ENCODE measurements around the gene MOBP. TPM values are rescaled to one million over a fixed set of nuclear protein-coding genes. Genes with fewer than 3 reads are reported as not detected.
"Not testable (repeated sequence)": the region's sequence is repeated elsewhere in the genome, so short reads cannot be mapped to it uniquely, and the experiment has no call there.

The MOBP gene, protein sequence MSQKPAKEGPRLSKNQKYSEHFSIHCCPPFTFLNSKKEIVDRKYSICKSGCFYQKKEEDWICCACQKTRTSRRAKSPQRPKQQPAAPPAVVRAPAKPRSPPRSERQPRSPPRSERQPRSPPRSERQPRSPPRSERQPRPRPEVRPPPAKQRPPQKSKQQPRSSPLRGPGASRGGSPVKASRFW
- 0.48 and 1.0 TPM in 2 replicates for total RNA-seq (2014; rRNA removed; shearing (Covaris generic))

DNA sequence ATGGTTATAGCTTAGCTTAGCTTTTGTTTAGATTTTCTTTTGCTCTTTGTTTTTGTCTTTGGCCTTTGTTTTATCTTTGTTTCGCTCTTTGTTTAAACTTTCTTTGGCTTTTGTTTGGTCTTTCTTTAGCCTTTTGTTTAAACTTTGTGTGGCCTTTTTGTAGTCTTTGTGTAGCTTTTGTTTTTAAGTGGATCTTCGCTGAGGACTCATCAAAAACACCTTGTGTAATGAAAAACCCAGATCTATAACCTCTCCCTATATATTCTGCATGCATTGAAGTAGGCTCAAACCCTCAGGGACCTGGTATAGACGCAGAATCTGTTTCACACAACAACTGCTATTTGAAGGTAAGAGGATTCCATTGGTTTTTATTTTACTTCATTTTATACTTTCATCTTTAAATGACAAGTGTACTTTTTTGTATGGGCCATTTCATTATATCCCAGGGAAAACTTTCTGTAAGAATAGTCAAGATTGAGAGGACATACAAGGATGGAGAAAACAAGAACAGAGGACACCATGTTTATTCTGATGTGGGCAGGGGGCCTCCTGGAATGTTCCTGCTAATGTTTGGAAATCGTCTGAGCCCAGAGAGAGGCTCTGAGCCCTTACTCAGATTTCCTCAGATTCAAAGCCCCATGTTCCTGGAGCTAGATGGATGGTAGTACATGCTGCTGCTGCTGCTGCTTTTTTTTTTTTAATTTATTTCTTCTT is at the start of gene MOBP:
TSS of gene MOBP (plus strand) at position 287 of the 714 bp plus-strand sequence. CDS start 34,390 bp downstream, outside the sequence.
- H3K36me3 ChIP-seq (replicated peaks; ENCODE audit: control insufficient read depth, insufficient read depth, low read length): no peaks in the 10 kb centered on the region
- DNase-seq: no peak
- H3K27me3 ChIP-seq (ENCODE audit: control insufficient read depth, insufficient read depth, low read length): no peaks in the 10 kb centered on the region
- no peak within 1 kb of the TSS for H3K4me3 ChIP-seq (ENCODE audit: insufficient read depth, low read depth, low read length)

DNA sequence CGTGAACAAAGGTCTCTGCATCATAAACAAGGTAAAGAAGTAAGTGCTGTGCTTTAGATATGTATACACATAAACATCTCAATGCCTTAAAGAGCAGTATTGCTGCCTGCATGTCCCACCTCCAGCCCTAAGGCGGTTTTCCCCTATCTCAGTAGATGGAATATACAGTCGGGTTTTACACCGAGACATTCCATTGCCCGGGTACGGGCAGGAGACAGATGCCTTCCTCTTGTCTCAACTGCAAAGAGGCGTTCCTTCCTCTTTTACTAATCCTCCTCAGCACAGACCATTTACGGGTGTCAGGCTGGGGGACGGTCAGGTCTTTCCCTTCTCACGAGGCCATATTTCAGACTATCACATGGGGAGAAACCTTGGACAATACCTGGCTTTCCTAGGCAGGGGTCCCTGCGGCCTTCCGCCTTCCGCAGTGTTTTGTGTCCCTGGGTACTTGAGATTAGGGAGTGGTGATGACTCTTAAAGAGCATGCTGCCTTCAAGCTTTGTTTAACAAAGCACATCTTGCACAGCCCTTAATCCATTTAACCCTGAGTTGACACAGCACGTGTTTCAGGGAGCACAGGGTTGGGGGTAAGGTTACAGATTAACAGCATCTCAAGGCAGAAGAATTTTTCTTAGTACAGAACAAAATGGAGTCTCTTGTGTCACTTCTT is 48.8 kb upstream of the MOBP start:
- not testable (repeated sequence) for H3K4me3 ChIP-seq (ENCODE audit: insufficient read depth, low read depth, low read length); H3K27me3 ChIP-seq (ENCODE audit: control insufficient read depth, insufficient read depth, low read length); DNase-seq

DNA sequence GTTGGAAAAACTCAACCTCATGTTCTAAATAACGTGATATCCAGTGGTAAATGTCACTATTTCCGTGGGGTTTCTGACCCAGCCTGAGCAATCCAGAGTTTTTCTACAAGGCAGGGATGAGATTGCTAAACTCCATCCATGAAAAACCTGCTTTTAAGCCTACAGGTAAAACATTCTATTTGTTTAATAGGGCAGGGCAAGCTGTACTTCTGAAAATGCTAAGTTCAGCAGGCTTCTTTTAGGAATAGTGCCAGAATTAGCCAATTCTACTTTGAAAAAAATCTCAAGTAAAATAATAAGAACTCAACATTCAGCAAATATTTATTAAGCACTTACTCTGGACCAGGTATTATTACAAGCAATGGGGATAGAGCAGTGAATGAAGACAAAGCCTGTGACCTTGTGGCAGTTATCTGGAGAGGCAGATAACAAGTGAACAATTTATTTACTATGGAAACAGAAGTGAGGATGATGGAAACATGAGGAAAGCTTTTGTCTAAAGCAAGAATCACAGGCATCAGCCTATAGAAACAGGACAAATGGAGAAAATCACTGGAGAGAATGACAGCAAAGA is 47.7 kb upstream of the MOBP start:
- Histone ChIP-seq H3K36me3 (replicated peaks; ENCODE audit: control insufficient read depth, insufficient read depth, low read length) (no peaks in the 10 kb centered on the region), H3K27me3 (ENCODE audit: control insufficient read depth, insufficient read depth, low read length) (peaks cover 2% of the 10 kb centered on the region; the same call in 1 of the 2 replicates), H3K4me3 (ENCODE audit: insufficient read depth, low read depth, low read length) (no peak overlapping the region)
- DNase-seq: no peak

More for the DNA sequence above, 48.8 kb upstream of the MOBP start:
- not testable (repeated sequence) for H3K36me3 ChIP-seq (replicated peaks; ENCODE audit: control insufficient read depth, insufficient read depth, low read length)

DNA sequence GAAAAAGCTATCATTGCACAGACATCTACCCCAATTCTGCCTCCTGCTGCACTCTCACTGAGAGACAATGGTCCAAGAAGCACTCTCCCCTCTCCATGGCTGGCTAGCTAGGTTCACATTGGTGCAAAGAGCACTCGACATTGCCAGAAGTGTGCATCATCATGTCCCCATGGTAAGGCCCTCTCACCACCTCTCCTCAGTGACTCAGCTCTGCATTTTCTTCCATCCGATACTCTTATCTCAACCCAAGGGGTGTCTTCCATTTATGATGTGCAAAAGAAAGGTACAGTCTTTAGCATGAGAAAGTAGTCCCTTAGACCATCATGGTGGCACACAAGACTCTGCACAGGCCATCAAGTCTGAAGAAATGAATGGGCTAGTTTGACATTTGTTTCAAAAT is 46.9 kb upstream of the MOBP start:
- Histone ChIP-seq H3K27me3 (ENCODE audit: control insufficient read depth, insufficient read depth, low read length) (peaks cover 2% of the 10 kb centered on the region; the same call in 1 of the 2 replicates), H3K36me3 (replicated peaks; ENCODE audit: control insufficient read depth, insufficient read depth, low read length) (no peaks in the 10 kb centered on the region), H3K4me3 (ENCODE audit: insufficient read depth, low read depth, low read length) (no peak overlapping the region)
- no peak for DNase-seq

DNA sequence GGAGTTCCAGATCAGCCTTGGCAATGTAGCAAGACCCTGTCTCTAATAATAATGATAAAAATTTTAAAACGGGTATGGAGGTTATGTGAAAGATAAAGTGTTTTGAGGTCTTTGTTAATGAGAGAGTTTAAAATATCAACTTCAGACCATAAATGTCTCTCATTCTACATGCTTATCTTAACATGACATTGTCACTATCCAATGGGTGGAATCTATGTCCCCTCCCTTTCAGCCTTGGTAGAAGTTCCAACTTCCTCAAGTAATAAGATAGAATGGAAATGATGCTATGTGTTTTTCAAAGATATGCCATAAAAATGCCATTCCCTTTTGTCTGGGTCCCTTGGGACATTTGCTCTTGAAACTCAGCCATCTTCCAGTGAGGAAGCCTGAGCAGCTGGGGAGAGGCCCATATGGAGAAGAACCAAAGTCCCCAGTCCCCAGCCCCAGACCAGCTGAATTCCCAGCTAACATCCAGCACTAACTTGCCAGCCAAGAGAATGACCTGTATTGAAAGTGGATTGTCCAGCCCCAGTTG is 44.0 kb upstream of the MOBP start:
- DNase-seq: no peak
- no peaks in the 10 kb centered on the region for H3K36me3 ChIP-seq (replicated peaks; ENCODE audit: control insufficient read depth, insufficient read depth, low read length)
- H3K27me3 ChIP-seq (ENCODE audit: control insufficient read depth, insufficient read depth, low read length): peaks cover 2% of the 10 kb centered on the region; the same call in 1 of the 2 replicates
- no peak overlapping the region for H3K4me3 ChIP-seq (ENCODE audit: insufficient read depth, low read depth, low read length)

DNA sequence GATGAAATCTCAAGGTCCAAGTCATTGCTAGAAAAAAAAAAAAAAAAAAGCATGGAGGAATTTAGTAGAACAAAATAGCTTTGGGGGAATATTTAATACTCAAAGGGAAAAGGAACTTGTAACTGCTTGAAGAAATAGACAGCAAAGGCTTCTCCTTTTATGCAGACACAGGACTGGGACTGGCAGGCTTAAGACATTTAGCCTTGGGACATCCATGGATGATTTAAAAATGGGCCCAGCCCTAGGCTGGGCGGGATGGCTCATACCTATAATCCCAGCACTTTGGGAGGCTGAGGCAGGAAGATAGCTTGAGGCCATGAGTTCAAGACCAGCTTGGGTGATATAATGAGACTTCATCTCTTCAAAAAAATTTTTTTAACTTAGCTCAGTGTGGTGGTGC is 41.2 kb upstream of the MOBP start:
- no peaks in the 10 kb centered on the region for H3K27me3 ChIP-seq (ENCODE audit: control insufficient read depth, insufficient read depth, low read length)
- H3K4me3 ChIP-seq (ENCODE audit: insufficient read depth, low read depth, low read length): no peak overlapping the region
- DNase-seq: no peak

DNA sequence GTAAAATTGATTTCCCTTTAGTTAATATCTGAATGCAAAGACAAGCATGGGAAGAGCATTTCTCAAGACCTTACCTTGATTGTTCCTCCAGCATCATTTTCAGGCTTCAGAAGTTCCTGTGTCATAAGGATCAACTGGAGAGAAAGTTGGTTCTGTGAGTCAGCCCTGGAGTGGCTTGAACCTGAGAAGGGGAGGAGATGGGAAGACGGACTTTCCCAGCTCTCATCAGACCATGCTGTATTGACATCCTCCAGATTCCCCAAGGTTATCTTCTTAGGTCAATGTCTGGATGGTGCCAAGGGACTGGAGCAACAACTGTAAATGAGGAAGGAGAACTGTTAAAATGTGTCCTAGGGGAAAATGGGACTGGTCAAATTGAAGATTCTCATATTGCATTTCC is 40.0 kb upstream of the MOBP start:
- no peaks in the 10 kb centered on the region for H3K36me3 ChIP-seq (replicated peaks; ENCODE audit: control insufficient read depth, insufficient read depth, low read length)
- no peaks in the 10 kb centered on the region for H3K27me3 ChIP-seq (ENCODE audit: control insufficient read depth, insufficient read depth, low read length)
- DNase-seq: no peak
- no peak overlapping the region for H3K4me3 ChIP-seq (ENCODE audit: insufficient read depth, low read depth, low read length)

More for the DNA sequence above, 41.2 kb upstream of the MOBP start:
- H3K36me3 ChIP-seq (replicated peaks; ENCODE audit: control insufficient read depth, insufficient read depth, low read length): no peaks in the 10 kb centered on the region

DNA sequence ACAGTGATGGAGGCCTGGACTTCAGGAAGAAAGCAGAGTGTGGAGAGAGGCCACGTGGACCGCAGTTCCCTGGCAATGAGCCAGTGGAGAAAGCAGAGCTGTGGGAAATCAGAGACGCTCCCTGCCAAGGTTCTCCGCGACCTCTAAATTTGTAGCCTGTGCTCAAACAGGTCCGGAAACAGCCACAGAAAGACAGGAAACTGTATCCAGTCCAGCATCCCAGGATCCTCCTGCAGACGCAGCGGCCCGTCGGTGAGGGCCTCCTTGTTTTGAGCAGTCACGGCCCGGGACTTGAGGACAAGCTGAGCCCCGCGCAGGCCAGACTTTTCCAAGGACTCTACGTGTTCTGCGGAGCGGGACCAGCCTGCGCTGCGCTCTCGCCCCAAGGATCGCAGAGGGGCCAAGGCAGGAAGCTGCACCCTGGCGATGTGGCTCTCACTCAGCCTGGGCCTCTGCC is 38.7 kb upstream of the MOBP start:
- H3K36me3 ChIP-seq (replicated peaks; ENCODE audit: control insufficient read depth, insufficient read depth, low read length): no peaks in the 10 kb centered on the region
- H3K27me3 ChIP-seq (ENCODE audit: control insufficient read depth, insufficient read depth, low read length): no peaks in the 10 kb centered on the region
- no peak overlapping the region for H3K4me3 ChIP-seq (ENCODE audit: insufficient read depth, low read depth, low read length)
- no peak for DNase-seq

DNA sequence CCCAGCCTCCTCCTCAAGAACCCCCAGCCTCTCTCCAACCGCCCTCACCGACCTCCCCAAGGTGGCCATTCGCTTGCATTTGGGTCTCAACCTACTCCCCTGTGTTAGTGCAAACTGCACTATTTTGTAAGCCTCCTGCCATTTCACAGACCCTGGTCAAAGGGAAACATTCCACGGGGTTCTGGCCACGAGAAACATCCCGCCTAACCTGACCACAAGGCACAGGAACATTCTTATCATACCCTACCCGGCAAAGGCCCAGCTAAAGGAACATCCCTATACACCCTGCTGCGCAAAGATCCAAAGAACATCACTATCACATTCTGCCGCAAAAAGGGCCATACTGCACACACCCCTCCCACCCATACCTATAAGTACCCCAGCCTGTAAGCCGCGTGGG is 38.0 kb upstream of the MOBP start:
- Histone ChIP-seq H3K27me3 (ENCODE audit: control insufficient read depth, insufficient read depth, low read length) (no peaks in the 10 kb centered on the region), H3K4me3 (ENCODE audit: insufficient read depth, low read depth, low read length) (no peak overlapping the region), H3K36me3 (replicated peaks; ENCODE audit: control insufficient read depth, insufficient read depth, low read length) (no peaks in the 10 kb centered on the region)
- DNase-seq: no peak

DNA sequence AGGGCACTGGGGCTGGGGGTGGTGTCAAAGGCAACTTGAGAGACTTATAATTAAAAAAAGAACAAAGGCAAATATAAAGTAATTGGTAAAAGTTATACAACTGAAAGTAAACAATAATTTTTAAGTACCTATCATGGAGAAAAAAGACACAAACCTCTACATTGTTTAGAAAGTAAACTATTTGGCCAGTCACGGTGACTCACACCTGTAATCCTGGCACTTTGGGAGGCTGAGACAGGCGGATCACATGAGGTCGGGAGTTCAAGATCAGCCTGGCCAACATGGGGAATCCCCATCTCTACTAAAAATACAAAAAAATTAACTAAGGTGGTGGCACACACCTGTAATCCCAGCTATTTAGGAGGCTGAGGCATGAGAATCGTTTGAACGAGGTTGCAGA is 35.1 kb upstream of the MOBP start:
- no peaks in the 10 kb centered on the region for H3K36me3 ChIP-seq (replicated peaks; ENCODE audit: control insufficient read depth, insufficient read depth, low read length)
- no peaks in the 10 kb centered on the region for H3K27me3 ChIP-seq (ENCODE audit: control insufficient read depth, insufficient read depth, low read length)
- no peak for DNase-seq
- no peak overlapping the region for H3K4me3 ChIP-seq (ENCODE audit: insufficient read depth, low read depth, low read length)

DNA sequence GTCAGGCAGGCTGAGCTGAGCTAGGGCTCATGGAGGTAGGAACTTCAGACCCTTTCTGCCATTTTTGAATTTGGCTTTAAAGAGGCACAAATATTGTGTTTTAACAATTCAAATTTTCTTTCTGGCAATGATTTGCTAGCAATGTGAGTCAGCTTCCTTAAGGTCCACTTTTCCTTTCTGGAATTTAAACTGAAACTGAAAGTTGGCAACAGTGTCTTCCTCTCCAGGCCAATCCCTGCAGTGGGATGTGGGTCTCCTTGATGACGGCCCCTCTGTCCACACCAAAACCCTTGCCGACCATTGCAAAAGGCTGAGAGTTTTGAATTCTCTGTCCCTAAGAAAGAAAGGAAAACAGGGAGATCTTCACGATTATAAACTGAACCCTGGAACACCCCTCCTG is 33.8 kb upstream of the MOBP start:
- no peaks in the 10 kb centered on the region for H3K27me3 ChIP-seq (ENCODE audit: control insufficient read depth, insufficient read depth, low read length)
- no peaks in the 10 kb centered on the region for H3K36me3 ChIP-seq (replicated peaks; ENCODE audit: control insufficient read depth, insufficient read depth, low read length)
- DNase-seq: no peak

DNA sequence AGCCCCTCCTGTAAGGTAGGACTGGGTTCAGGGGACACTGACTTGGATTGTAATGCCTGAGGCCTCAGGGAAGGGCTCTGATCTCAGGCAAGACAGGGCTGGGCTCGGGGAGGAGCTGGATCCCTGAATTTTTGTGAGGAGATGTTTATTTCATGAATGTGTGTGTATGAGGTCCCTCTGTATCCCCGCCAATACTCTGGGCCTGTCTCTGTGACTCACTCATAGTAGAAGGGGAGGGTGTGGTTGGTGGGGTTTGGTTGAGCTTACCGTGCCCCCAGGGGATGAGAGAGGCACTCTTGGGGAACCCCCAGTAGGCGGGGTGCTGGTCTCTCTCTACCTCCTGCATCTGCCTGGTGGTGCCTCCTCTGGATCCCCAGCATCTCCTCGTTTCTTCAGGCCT is 32.9 kb upstream of the MOBP start:
- H3K36me3 ChIP-seq (replicated peaks; ENCODE audit: control insufficient read depth, insufficient read depth, low read length): no peaks in the 10 kb centered on the region
- no peak for DNase-seq
- no peaks in the 10 kb centered on the region for H3K27me3 ChIP-seq (ENCODE audit: control insufficient read depth, insufficient read depth, low read length)
- H3K4me3 ChIP-seq (ENCODE audit: insufficient read depth, low read depth, low read length): no peak overlapping the region

More for the DNA sequence above, 33.8 kb upstream of the MOBP start:
- no peak overlapping the region for H3K4me3 ChIP-seq (ENCODE audit: insufficient read depth, low read depth, low read length)

DNA sequence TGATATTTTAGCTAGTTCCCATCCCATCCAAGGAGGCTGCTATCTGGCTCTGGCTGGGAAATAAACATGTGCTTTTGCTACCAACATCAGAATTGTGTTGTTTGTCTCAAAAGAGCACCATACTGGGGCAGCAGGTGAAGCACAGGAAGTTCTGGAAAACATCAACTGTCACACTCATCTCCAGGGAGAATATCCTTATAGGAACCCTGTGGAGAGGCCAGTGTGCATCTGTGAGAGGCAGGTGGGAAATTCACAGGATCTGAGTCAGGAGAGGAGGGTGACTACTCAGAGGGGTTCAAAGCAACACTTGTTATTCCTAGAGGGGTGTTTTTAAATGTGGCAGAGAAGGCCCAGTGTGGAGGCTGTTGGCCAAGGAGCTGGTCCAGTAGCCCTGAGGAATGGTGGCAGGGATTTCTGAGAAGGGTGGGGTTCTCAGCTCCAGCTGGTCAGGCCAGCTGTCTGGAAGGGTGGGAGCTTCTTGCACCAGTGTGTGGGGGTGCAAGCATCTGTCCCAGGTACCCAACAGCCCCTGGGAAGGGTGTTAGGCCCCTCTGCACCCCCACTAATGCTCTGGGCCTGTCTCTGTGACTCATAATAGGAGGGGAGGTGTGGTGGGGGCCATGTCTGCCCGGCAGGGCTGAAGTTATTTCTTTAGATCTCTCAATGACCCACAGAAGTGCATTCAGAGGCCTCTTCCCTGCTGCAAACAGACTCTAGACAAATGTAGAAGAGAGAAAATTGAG is 32.3 kb upstream of the MOBP start:
- H3K36me3 ChIP-seq (replicated peaks; ENCODE audit: control insufficient read depth, insufficient read depth, low read length): no peaks in the 10 kb centered on the region
- DNase-seq: no peak
- H3K27me3 ChIP-seq (ENCODE audit: control insufficient read depth, insufficient read depth, low read length): no peaks in the 10 kb centered on the region
- no peak overlapping the region for H3K4me3 ChIP-seq (ENCODE audit: insufficient read depth, low read depth, low read length)

DNA sequence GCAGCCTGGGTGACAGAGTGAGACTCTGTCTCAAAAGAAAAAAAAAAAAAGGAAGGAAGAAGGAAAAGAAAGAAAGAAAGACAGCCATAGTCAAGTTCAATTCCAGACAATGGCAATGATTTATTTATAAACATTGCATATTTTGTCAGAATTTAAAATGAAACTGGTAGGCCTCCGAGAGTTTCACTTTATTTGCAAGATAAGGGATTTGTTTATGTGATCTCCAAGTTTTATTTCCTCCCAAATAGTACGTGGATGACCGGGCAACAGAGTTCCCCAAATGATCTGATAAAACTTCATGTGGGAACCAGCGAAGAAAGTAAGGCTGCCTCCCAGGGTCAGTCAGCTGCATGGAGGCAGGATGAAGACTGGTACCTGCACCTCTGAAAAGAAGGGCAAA is 28.6 kb upstream of the MOBP start:
- DNase-seq: no peak
- Histone ChIP-seq H3K36me3 (replicated peaks; ENCODE audit: control insufficient read depth, insufficient read depth, low read length) (no peaks in the 10 kb centered on the region), H3K4me3 (ENCODE audit: insufficient read depth, low read depth, low read length) (no peak overlapping the region), H3K27me3 (ENCODE audit: control insufficient read depth, insufficient read depth, low read length) (no peaks in the 10 kb centered on the region)
